Cortex of kidney (tissue), 1 donor: Measurements from ENCODE around the gene SEMA3C.

ENCODE experiments used
- DNase-seq: peaks from one replicate; lab custom pipeline; 2025; lab: John Stamatoyannopoulos, UW

SEMA3C gene

DNA sequence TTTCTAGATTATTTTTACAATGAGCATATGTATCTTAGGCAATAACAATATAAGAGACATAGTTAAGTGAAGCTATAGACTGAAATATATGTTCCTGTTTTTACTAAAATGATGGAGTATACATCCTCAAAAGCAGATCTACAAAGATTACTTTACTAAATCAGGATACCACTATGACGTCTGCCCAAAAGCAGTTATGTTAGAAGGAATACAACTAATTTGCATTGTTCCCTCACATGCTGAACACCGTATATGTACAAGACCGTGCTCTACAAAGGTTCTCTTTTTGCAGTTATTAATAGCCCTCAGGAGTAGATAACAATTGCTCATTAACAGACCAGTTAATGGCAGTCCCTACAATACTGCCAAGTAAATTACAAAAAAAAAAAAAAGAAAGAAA is 143.0 kb downstream of the SEMA3C start:
- no peak for DNase-seq

DNA sequence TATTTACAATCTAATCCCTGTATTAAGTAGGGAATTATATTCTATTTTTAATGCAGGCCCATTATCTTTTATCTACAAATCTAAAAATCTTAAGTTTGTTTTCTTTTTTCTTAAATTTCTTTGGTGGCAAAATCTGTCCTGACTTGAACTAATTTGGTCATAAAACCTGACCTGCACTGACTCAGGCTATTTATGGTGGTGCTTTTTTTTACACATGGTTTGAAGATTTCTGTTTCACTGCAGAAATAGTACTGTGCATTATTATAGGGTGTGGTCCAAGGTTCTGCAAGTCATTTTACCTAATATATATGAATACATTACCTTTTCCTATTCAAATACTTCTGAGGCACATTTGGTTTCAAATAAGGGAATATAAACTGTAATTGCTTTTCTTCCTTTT is 143.4 kb downstream of the SEMA3C start:
- DNase-seq: no peak

DNA sequence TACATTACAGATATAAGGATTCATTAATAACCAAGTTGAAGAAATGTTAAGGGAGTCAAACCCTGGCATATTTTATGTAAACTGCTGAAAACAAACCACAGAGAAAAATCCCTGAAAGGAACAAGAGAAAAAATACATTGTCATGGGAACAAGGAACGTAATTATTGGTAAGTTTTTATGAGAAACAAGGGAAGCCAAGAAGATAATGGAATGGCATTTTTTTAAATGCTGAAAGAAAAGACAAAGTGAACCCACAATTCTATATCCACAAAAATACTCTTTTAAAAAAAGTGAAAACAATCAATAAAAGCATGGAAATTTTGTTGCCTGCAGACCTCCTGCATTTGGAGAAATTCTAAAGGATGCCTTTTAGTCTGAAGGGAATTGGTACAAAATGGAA is 144.0 kb downstream of the SEMA3C start:
- no peak for DNase-seq

DNA sequence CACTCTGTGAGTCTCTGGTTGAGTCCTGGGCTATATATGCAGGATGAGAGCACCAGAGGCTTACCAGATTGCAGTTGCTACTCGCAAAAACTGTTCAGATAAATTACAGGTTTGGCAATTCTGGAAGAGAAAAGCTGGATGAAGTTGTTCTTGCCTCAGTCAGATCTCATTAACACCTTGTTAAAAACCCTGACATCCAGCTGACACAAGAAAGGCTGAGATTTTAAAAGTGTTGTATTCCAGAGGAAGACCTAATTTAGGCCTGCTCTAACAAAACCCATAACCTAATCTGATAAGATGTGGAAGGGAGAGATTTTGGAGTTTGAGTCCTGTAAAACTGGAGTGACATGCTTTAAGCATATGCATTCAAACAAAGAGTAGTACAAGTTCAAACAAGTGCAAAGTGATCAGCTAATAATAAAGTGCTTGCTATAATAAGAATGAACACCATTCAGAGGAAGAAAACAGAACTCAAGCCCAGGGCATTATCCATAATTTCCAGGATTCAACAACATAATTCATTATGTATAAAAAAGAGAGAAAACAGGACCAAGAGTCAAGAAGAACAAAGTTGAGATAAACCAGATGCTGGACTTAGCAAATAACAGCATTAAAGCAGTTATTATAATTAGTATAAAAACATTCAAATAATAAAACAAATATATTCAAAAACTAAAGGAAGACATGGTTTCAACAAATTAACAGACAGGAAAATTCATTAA is 144.9 kb downstream of the SEMA3C start:
- DNase-seq: no peak

DNA sequence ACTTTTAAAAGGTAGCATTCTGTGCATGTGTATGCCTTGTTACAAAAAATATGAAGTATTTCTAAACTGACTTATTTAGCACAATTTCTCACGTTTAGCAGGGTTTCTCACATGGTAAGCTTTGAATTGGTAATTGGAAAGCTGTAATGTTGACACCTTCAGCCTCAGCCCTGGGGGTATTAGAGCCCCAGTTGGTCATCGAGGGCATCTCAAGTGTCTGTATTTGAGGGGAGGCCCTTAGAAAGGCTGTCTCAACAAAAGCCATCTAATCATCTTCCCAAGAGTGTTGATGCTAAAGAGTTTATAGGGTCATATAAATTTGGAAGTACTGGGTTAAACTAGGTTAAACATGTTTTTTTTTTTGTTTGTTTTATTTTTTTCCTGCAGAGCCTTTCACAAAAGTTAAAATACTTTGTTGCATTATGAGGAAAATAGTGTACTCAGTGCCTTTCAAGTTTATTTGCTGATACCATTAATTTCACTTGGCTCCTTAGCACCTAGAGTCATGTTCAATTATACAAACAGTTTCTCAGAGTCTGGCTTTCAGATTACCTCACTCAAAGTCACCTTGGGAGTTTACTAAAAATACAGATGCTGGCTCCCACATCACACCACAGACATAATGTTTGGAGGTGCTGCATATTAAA is 146.4 kb downstream of the SEMA3C start:
- no peak for DNase-seq

DNA sequence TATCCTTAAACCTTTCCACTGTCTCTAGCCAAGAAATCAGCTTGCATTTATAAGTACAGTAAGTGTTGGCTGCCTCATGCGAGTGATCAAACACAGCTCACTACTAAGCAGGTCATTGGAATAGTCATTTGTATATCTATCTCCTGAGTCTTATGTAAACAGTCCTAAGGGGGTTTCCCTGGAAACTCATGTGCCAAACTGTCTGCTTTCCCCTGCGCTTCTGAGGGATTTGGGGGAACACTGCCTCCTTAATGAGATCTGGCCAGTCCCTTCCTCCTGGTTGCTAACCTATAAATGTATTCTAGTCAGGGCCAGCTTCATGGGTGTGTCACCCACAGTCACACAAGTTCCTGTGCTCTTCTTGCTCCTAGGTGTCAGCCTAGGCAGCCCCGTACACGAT is 147.3 kb downstream of the SEMA3C start:
- no peak for DNase-seq

DNA sequence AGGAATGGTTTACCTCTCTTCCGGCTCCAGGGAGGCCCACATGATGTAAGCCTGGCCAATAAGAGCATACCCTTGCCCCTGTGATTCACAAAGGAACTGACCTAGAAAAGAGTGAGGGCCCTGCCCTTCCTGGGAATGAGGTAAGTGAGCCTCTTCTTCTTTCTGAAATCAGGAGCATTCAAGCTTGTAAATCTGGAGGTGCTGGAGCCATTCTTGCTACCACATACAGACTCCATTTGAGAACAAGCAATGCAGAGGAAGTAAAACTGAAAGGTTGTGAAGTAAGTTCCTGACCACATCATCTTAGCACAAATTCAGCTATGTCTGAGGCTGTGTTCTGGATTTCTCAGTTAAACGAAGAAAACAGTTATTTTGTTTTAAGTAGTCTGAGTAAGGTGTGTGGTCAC is 148.2 kb downstream of the SEMA3C start:
- no peak for DNase-seq

DNA sequence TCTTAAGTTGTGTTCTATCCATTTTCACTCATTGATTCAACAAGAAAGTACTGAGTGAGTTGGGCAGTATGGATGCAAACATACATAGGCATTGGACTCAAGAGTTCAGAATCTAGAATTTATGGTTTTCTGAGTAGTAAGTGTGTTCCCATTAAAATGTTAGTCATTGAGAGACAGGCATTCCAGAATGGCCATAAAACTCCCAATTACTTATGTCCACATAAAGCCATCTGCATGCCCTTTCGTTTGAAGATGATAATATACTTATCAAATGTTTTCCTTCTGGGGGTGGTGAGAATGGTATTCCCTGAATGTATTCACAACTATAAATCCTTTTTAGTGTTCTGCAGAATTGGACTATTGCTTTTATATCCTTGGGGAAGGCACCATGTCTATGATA is 148.8 kb downstream of the SEMA3C start:
- DNase-seq: no peak

DNA sequence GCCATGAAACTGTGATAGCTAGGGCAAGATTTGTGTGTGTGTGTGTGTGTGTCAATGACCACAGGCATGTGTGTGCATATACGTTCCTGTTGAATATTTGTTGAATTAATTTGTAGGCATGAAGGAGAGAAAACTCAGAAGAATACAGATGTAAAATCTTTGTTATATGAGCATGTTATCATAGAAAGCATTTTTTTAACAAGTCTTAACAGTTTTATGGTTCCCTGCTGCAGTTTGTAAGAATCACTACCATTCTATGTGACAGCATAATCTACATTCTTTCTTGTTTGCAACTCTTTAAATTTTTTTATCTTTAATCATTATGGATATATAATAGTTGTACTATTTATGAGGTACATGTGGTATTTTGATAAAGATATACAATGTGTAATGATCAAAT is 150.1 kb downstream of the SEMA3C start:
- DNase-seq: no peak

DNA sequence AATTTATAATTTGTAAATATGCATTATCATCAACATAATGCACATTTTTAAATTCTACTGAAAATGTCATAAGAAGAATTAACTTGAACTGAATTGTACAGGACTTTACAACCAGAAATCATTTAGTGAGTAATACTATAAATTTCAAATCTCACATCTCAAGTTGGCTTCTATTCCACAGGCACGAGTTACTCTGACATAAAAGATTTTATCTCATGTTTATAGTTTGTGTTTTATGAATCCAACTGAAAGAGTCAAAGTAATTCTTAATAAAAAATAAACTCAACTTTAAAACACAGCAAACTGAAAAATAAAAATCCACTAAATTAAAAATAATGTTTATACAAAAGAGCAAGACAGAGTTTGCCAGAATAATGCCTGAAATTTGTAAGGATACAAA is 151.2 kb downstream of the SEMA3C start:
- DNase-seq: no peak

DNA sequence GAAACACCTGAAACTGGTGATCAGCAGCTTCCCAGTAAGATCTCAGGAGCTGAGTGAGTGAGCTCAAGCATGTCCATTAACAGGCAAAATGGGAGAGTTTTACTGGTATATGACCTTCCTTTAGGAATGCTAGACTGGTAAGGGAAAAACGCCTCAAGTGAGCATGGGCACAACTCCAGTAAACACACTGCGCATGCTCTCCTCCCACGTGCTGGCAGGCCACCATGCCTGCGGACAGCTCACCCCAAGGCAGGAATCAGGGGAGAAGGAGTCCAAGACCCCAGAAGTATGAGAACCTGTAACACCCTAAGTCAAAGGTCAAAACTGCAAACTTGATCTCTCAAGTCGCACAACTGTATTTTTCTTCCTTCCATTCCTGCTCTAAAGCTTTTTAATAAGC is 152.1 kb downstream of the SEMA3C start:
- no peak for DNase-seq

DNA sequence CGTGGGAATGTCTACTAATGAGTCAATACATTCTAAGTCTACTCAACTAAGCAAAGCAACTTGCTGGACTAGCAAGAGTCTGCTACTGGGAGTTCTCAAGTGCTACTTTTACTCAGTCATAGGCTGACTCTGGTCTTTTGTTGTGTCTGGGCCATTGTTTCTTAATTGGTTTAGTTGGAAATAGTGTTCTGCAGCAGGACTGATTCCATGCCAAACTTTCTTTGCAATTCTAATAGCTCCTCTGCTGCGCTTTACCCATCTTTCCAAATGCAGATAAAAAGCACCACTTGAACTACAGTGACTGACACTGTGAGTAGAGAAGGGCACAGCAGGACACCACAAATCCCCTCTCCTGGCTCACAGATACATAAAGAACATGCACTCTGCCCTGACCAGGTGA is 154.7 kb downstream of the SEMA3C start:
- no peak for DNase-seq

DNA sequence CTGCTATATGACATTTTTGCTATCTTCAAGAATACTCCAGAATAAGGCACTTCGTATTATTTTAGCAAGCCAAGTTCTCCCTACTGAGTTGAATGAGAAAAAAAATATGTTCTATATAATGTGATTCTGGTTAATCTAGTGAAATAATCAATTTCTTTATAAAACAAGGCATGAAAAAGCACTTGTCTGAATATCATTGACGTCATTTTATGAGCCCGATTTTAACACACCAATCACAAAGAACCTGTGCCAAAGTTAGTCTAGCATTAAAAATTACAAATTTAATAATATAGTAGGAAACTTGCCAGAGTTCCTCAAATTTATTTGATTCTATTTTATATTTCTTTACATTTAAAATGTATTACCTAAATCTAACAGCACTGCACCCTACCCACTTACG is 155.1 kb downstream of the SEMA3C start:
- DNase-seq: no peak

DNA sequence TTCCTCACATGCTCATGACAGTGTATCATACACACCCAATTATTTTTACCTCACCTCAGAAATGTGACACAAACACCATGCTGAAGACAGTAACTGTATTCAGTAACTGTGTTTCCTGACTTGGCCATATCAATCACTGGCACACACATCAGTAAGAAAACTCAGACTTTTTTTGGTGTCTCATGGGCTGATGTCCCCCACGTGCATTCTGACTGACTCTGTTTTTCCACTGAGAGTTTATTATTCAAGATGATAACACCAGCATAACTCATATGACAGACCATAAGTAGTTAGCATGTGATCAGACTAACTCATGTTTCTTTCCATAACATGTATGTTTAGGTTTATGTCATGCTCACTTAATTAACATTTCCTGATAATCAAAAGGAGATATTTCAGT is 155.6 kb downstream of the SEMA3C start:
- no peak for DNase-seq

DNA sequence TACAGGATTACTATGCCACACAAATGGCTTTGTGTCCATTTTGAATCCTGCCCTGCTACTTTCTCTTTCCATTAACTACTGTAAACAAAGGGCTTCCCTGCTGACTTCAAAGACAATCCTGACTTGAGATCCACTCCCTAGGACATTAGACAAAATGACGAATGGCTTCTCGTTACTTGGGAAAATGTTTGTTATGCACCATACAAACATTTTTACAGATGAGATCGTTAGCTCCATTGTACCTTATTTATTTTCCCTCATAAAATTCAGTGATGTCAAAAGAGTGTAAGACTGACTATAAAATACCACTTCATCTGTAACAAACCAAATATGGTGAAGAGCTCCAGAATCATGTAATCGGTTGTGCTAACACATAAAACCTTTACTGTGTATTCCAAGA is 158.6 kb downstream of the SEMA3C start:
- DNase-seq: no peak

DNA sequence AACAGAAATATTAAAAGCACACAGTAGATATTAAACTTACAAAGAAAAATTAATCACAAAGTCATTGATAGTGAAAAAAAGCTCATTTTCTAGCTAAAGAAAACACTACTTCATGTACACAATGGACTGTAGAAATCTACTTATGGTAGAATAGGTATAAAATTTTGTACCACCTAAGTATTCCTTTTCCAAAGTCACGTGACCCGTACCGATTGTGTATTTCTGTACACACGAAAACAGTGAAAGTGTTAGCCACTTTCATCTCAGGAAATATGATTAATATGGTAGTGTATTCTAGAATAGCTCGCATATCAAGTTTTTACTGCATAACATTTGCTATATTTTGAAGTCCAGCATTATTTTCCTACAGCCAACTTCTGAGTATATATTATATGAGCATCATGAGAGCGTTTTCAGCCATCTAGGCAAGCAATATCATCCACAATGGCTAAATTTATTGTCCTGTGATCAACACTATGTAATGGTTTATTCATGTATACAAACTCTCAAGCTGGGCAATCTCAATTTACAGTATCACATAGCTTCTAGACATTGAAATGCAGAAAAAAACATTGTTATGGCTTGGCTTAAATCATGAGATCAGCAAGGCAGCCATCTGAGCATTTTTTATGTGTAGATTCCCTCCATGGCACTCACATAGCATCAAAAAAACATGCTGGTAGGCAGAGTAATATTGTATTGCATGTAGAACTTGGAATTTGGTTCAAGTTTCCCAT is 165.7 kb downstream of the SEMA3C start:
- DNase-seq: no peak

DNA sequence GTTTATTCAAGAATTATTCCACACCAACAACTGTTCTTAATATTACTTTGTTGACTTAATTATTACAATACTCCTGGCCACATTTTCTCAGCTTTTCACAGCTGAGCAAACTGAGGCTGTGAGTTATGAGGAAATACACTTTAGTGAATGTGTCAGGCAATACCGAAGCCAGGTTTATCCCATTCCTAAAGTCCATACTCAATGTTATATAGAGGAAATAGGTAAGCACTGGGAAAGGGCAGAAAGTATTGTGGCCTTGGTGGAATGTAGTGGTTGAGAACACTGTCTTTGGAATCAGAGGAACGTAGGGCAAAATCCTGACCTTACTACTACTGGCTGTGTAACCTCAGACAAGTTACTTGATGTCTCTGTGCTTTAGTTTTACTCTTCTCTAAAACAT is 169.6 kb downstream of the SEMA3C start:
- no peak for DNase-seq

DNA sequence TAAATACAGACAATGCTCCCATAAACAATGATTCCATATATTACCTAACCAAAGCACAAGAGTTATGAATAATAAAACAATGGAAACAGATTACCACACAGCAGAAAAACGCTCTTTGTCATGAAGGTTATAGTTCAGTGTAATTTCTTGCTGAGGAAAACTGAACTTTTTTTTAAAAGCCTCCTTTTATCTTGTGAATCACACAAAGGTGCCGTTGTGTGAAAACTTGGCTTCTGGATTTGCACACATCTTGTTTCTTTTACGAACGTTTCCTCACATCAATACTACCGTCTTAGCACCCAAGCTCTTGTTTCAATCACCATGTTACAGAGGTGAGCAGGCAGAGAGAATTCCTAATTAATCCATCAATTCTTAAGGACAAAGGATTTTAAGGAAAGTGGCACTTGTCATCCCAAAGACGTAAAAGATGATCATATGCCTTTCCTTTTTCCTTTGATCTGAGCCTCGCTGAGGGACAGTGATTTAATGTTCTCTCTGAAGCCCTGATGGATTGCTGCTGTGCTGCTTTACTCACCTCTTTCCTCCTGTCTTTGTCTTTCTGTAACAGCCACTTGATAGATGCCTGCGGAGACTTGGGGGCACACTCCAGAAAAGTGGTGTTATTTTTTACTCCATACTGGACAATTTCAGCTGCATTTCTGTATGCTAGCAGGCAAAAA is 170.3 kb downstream of the SEMA3C start:
- DNase-seq: no peak

DNA sequence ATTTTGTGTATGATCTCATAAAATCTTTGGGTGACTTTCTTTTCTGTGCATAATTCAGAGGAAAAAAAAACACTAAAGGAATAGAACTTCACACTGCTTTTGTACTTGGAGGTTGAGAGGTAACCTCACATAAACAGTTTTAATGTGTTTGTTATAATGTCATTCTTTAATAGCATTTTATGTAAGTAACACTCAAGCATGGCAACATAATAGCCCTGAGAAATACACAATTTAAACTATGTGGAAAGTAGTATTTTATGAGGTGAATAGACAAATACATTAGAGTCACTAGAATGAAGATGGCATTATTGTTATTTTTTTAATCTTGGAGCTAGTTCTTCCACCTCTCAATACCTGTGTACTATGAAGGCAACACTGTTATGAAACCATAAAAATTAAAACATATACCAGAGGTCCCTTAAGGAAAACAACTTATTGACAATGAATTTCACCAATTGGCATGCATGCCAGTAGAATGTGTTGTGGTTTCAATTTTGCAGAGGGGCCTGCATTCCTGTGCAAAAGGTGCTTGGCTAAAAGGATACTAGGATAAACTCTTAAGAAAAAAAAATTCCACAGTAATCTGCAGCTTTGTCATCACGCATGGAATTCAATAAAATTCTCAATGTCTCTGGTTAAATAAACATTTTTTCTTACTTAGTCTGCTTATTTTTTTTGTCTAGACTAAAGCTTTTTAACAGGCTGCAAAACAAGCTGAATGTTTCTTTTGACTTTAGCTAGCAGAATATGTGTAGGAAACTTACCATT is 177.9 kb downstream of the SEMA3C start:
- DNase-seq: no peak

DNA sequence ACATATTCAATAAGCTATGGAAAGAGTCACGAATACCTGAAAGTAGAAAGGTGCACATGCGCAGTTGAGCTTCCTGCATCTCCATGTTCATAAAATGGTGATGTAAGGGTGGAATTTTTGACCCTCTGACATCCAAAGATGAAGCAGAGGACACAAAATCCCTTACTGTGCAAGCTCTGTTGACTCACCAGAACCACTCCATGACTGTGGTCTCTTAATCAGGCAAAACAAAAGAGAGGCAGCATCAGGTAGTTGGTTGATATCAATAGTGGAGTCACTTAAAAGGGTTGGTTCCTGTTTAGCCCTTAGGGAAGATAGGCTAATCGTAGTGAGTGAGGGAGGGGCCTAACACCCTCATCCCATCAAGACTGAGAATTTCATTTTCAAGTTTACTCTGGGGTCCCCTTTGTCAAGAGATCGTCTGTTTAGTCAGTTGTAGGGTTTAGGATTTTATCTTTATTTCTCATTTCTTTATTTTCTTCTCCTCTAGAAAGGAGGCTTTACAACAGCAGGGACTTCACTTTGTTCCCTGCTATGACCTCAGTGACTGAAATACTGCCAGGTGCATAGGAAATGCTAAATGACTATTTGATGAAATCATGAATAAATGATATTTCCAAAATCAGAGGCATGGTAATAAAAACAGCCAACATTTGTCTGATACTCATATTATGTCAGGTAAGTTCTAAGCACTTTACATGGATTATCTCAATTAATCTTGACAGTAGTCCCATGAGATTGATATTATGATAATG is 182.3 kb downstream of the SEMA3C start:
- DNase-seq: no peak

DNA sequence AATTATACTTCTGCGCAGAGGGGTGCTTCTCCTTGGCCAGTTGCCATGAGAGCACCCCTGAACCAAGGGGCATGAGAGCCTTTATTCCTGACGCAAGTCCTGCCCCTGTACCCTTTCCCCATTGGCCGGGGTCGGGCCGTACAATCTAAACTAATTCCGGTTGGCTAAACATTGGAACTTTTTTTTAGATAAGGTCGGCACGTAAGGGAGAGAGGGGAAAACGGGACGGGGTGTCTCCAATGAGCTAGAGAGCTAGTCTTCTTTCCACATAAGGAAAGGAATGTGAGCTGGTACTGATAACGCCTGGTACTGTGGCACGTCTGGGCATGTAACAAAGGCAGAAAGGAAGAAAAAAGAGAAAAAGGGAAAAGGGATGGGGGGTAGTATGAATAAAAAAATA is 183.5 kb downstream of the SEMA3C start:
- DNase-seq: no peak
